Measurements from ENCODE around the gene NDUFAF8.

The NDUFAF8 gene

GRCh38 chr17:81206166-81206565 is 33.0 kb upstream of the NDUFAF8 start:
- Histone ChIP-seq H3K36me3 (ENCODE audit: insufficient read depth, low read length) (no peaks in the 10 kb centered on the region), H3K27ac (ENCODE audit: low read depth, low read length) (no peak overlapping the region), H3K27me3 (ENCODE audit: control insufficient read depth in 1 of 2, insufficient read depth in 2 of 2, low read length in 2 of 2) (no peaks in the 10 kb centered on the region), H3K9me3 (ENCODE audit: low read length) (no peaks in the 10 kb centered on the region), H3K4me1 (ENCODE audit: insufficient read depth, low read length) (no peaks in the 10 kb centered on the region), H3K9ac (ENCODE audit: low read length) (no peak overlapping the region), H3K4me3 (ENCODE audit: low read depth in 1 of 2, low read length in 2 of 2) (no peak overlapping the region)

GRCh38 chr17:81206657-81207056 is 32.5 kb upstream of the NDUFAF8 start:
- H3K4me1 ChIP-seq (ENCODE audit: insufficient read depth, low read length) = no peaks in the 10 kb centered on the region
- no peaks in the 10 kb centered on the region for H3K36me3 ChIP-seq (ENCODE audit: insufficient read depth, low read length)
- H3K27me3 ChIP-seq (ENCODE audit: control insufficient read depth in 1 of 2, insufficient read depth in 2 of 2, low read length in 2 of 2) = no peaks in the 10 kb centered on the region
- H3K9ac ChIP-seq (ENCODE audit: low read length) = no peak overlapping the region
- H3K27ac ChIP-seq (ENCODE audit: low read depth, low read length) = no peak overlapping the region
- no peak overlapping the region for H3K4me3 ChIP-seq (ENCODE audit: low read depth in 1 of 2, low read length in 2 of 2)
- H3K9me3 ChIP-seq (ENCODE audit: low read length) = no peaks in the 10 kb centered on the region

GRCh38 chr17:81207610-81208581 is 31.2 kb upstream of the NDUFAF8 start:
- Histone ChIP-seq H3K9me3 (ENCODE audit: low read length) (no peaks in the 10 kb centered on the region), H3K4me3 (ENCODE audit: low read depth in 1 of 2, low read length in 2 of 2) (no peak overlapping the region), H3K4me1 (ENCODE audit: insufficient read depth, low read length) (no peaks in the 10 kb centered on the region), H3K9ac (ENCODE audit: low read length) (no peak overlapping the region), H3K27ac (ENCODE audit: low read depth, low read length) (no peak overlapping the region), H3K27me3 (ENCODE audit: control insufficient read depth in 1 of 2, insufficient read depth in 2 of 2, low read length in 2 of 2) (no peaks in the 10 kb centered on the region), H3K36me3 (ENCODE audit: insufficient read depth, low read length) (no peaks in the 10 kb centered on the region)

- H3K4me1 ChIP-seq (ENCODE audit: insufficient read depth, low read length) = no peaks in the 10 kb centered on the region
- no peak overlapping the region for H3K9ac ChIP-seq (ENCODE audit: low read length)
- no peak overlapping the region for H3K27ac ChIP-seq (ENCODE audit: low read depth, low read length)
- no peak overlapping the region for H3K4me3 ChIP-seq (ENCODE audit: low read depth in 1 of 2, low read length in 2 of 2)
- H3K9me3 ChIP-seq (ENCODE audit: low read length) = no peaks in the 10 kb centered on the region
- no peaks in the 10 kb centered on the region for H3K27me3 ChIP-seq (ENCODE audit: control insufficient read depth in 1 of 2, insufficient read depth in 2 of 2, low read length in 2 of 2)
- H3K36me3 ChIP-seq (ENCODE audit: insufficient read depth, low read length) = no peaks in the 10 kb centered on the region
These were observed 30.5 kb upstream of the NDUFAF8 start for GRCh38 chr17:81208651-81209050.

GRCh38 chr17:81209141-81209540 is 30.0 kb upstream of the NDUFAF8 start:
- Histone ChIP-seq H3K9me3 (ENCODE audit: low read length) (no peaks in the 10 kb centered on the region), H3K27me3 (ENCODE audit: control insufficient read depth in 1 of 2, insufficient read depth in 2 of 2, low read length in 2 of 2) (no peaks in the 10 kb centered on the region), H3K4me1 (ENCODE audit: insufficient read depth, low read length) (no peaks in the 10 kb centered on the region), H3K4me3 (ENCODE audit: low read depth in 1 of 2, low read length in 2 of 2) (no peak overlapping the region), H3K27ac (ENCODE audit: low read depth, low read length) (no peak overlapping the region), H3K9ac (ENCODE audit: low read length) (no peak overlapping the region), H3K36me3 (ENCODE audit: insufficient read depth, low read length) (no peaks in the 10 kb centered on the region)

- Histone ChIP-seq H3K9ac (ENCODE audit: low read length) (no peak overlapping the region), H3K36me3 (ENCODE audit: insufficient read depth, low read length) (no peaks in the 10 kb centered on the region), H3K27ac (ENCODE audit: low read depth, low read length) (no peak overlapping the region), H3K27me3 (ENCODE audit: control insufficient read depth in 1 of 2, insufficient read depth in 2 of 2, low read length in 2 of 2) (no peaks in the 10 kb centered on the region), H3K4me1 (ENCODE audit: insufficient read depth, low read length) (no peaks in the 10 kb centered on the region), H3K9me3 (ENCODE audit: low read length) (no peaks in the 10 kb centered on the region), H3K4me3 (ENCODE audit: low read depth in 1 of 2, low read length in 2 of 2) (no peak overlapping the region)
These were observed 28.7 kb upstream of the NDUFAF8 start for GRCh38 chr17:81210466-81210865.

- no peaks in the 10 kb centered on the region for H3K9me3 ChIP-seq (ENCODE audit: low read length)
- no peak overlapping the region for H3K4me3 ChIP-seq (ENCODE audit: low read depth in 1 of 2, low read length in 2 of 2)
- no peaks in the 10 kb centered on the region for H3K36me3 ChIP-seq (ENCODE audit: insufficient read depth, low read length)
- no peaks in the 10 kb centered on the region for H3K4me1 ChIP-seq (ENCODE audit: insufficient read depth, low read length)
- H3K27me3 ChIP-seq (ENCODE audit: control insufficient read depth in 1 of 2, insufficient read depth in 2 of 2, low read length in 2 of 2) = no peaks in the 10 kb centered on the region
- no peak overlapping the region for H3K9ac ChIP-seq (ENCODE audit: low read length)
- H3K27ac ChIP-seq (ENCODE audit: low read depth, low read length) = no peak overlapping the region
These were observed 28.2 kb upstream of the NDUFAF8 start for GRCh38 chr17:81210868-81211267.

GRCh38 chr17:81212365-81212764 is 26.8 kb upstream of the NDUFAF8 start:
- H3K36me3 ChIP-seq (ENCODE audit: insufficient read depth, low read length) = no peaks in the 10 kb centered on the region
- H3K9me3 ChIP-seq (ENCODE audit: low read length) = no peaks in the 10 kb centered on the region
- H3K4me3 ChIP-seq (ENCODE audit: low read depth in 1 of 2, low read length in 2 of 2) = no peak overlapping the region
- H3K4me1 ChIP-seq (ENCODE audit: insufficient read depth, low read length) = no peaks in the 10 kb centered on the region
- H3K9ac ChIP-seq (ENCODE audit: low read length) = no peak overlapping the region
- no peaks in the 10 kb centered on the region for H3K27me3 ChIP-seq (ENCODE audit: control insufficient read depth in 1 of 2, insufficient read depth in 2 of 2, low read length in 2 of 2)
- H3K27ac ChIP-seq (ENCODE audit: low read depth, low read length) = no peak overlapping the region

GRCh38 chr17:81213978-81214377 is 25.1 kb upstream of the NDUFAF8 start:
- Histone ChIP-seq H3K9me3 (ENCODE audit: low read length) (no peaks in the 10 kb centered on the region), H3K36me3 (ENCODE audit: insufficient read depth, low read length) (no peaks in the 10 kb centered on the region), H3K27me3 (ENCODE audit: control insufficient read depth in 1 of 2, insufficient read depth in 2 of 2, low read length in 2 of 2) (no peaks in the 10 kb centered on the region), H3K4me1 (ENCODE audit: insufficient read depth, low read length) (no peaks in the 10 kb centered on the region), H3K4me3 (ENCODE audit: low read depth in 1 of 2, low read length in 2 of 2) (no peak overlapping the region), H3K9ac (ENCODE audit: low read length) (no peak overlapping the region), H3K27ac (ENCODE audit: low read depth, low read length) (no peak overlapping the region)

- Histone ChIP-seq H3K9me3 (ENCODE audit: low read length) (no peaks in the 10 kb centered on the region), H3K27ac (ENCODE audit: low read depth, low read length) (no peak overlapping the region), H3K4me1 (ENCODE audit: insufficient read depth, low read length) (peaks cover 14% of the 10 kb centered on the region), H3K4me3 (ENCODE audit: low read depth in 1 of 2, low read length in 2 of 2) (no peak overlapping the region), H3K36me3 (ENCODE audit: insufficient read depth, low read length) (no peaks in the 10 kb centered on the region), H3K27me3 (ENCODE audit: control insufficient read depth in 1 of 2, insufficient read depth in 2 of 2, low read length in 2 of 2) (no peaks in the 10 kb centered on the region), H3K9ac (ENCODE audit: low read length) (no peak overlapping the region)
These were observed 21.6 kb upstream of the NDUFAF8 start for GRCh38 chr17:81217491-81217890.

GRCh38 chr17:81218459-81218858 is 20.7 kb upstream of the NDUFAF8 start:
- Histone ChIP-seq H3K4me3 (ENCODE audit: low read depth in 1 of 2, low read length in 2 of 2) (no peak overlapping the region), H3K4me1 (ENCODE audit: insufficient read depth, low read length) (peaks cover 14% of the 10 kb centered on the region), H3K9me3 (ENCODE audit: low read length) (no peaks in the 10 kb centered on the region), H3K36me3 (ENCODE audit: insufficient read depth, low read length) (no peaks in the 10 kb centered on the region), H3K27me3 (ENCODE audit: control insufficient read depth in 1 of 2, insufficient read depth in 2 of 2, low read length in 2 of 2) (no peaks in the 10 kb centered on the region), H3K9ac (ENCODE audit: low read length) (no peak overlapping the region), H3K27ac (ENCODE audit: low read depth, low read length) (no peak overlapping the region)

- H3K36me3 ChIP-seq (ENCODE audit: insufficient read depth, low read length) = no peaks in the 10 kb centered on the region
- no peaks in the 10 kb centered on the region for H3K9me3 ChIP-seq (ENCODE audit: low read length)
- H3K27me3 ChIP-seq (ENCODE audit: control insufficient read depth in 1 of 2, insufficient read depth in 2 of 2, low read length in 2 of 2) = no peaks in the 10 kb centered on the region
- H3K4me3 ChIP-seq (ENCODE audit: low read depth in 1 of 2, low read length in 2 of 2) = no peak overlapping the region
- no peak overlapping the region for H3K27ac ChIP-seq (ENCODE audit: low read depth, low read length)
- H3K9ac ChIP-seq (ENCODE audit: low read length) = no peak overlapping the region
- peaks cover 14% of the 10 kb centered on the region for H3K4me1 ChIP-seq (ENCODE audit: insufficient read depth, low read length)
These were observed 20.1 kb upstream of the NDUFAF8 start for GRCh38 chr17:81218991-81219390.

Measured in muscle layer of colon (tissue), 2 donors.